Endodermal cell (in vitro differentiated cells): ENCODE results near the gene MLF1. TPM values are rescaled to one million over a fixed set of nuclear protein-coding genes. Genes with fewer than 3 reads are reported as not detected.

Experiments
- DNase-seq: peaks from one replicate; pipeline ENCODE4 v3.0.0-alpha.2; 2017
- H3K27ac ChIP-seq: 2 replicates; pipeline ENCODE4 v1.5.1; 2013; ENCODE audit warnings: mild to moderate bottlenecking, low read depth, low read length, moderate library complexity
- H3K27me3 ChIP-seq: 2 replicates; pipeline ENCODE4 v1.6.1; 2013; ENCODE audit warnings: mild to moderate bottlenecking, low read length, moderate library complexity; ENCODE audit not compliant: insufficient read depth, control insufficient read depth, poor library complexity, severe bottlenecking
- H3K36me3 ChIP-seq: 2 replicates; pipeline ENCODE4 v1.7.0; 2013; ENCODE audit warnings: mild to moderate bottlenecking, low read length, moderate library complexity; ENCODE audit not compliant: control insufficient read depth, insufficient read depth
- H3K4me1 ChIP-seq: one replicate; pipeline ENCODE4 v1.7.0; 2013; ENCODE audit warnings: low read length; ENCODE audit not compliant: control insufficient read depth, insufficient read depth
- H3K4me3 ChIP-seq: 2 replicates; pipeline ENCODE4 v1.5.1; 2013; ENCODE audit warnings: mild to moderate bottlenecking, low read length, moderate library complexity
- H3K9ac ChIP-seq: 2 replicates; pipeline ENCODE4 v1.6.1; 2013; ENCODE audit warnings: mild to moderate bottlenecking, low read length, moderate library complexity; ENCODE audit not compliant: poor library complexity, severe bottlenecking; ENCODE audit errors: extremely low read depth
- H3K9me3 ChIP-seq: 2 replicates; pipeline ENCODE4 v1.6.1; 2013; ENCODE audit warnings: mild to moderate bottlenecking, low read length, moderate library complexity; ENCODE audit not compliant: control insufficient read depth
- H3K27ac Mint-ChIP-seq: 2 replicates; pipeline ENCODE4 v1.8.0; 2020; ENCODE audit warnings: mixed read lengths
- H3K27me3 Mint-ChIP-seq: 2 replicates; pipeline ENCODE4 v1.8.0; 2021; ENCODE audit warnings: mild to moderate bottlenecking, mixed read lengths; ENCODE audit not compliant: insufficient read depth
- H3K36me3 Mint-ChIP-seq: 2 replicates; pipeline ENCODE4 v1.8.0; 2020; ENCODE audit warnings: low read depth, mixed read lengths
- H3K4me1 Mint-ChIP-seq: 2 replicates; pipeline ENCODE4 v1.8.0; 2020; ENCODE audit warnings: mixed read lengths
- H3K4me3 Mint-ChIP-seq: 2 replicates; pipeline ENCODE4 v1.8.0; 2020; ENCODE audit warnings: mild to moderate bottlenecking, moderate library complexity, mixed read lengths
- H3K9me3 Mint-ChIP-seq: 2 replicates; pipeline ENCODE4 v1.8.0; 2020; ENCODE audit warnings: mild to moderate bottlenecking, mixed read lengths
- CTCF ChIP-seq: fragments of 200-600 bp; sonication (generic); conservative IDR thresholded peaks from 2 replicates; pipeline ENCODE4 v1.5.0; 2021; ENCODE audit warnings: antibody characterized with exemption, mild to moderate bottlenecking
- WGBS, 2 experiments: methylation state at CpG; one replicate each; pipeline versions ENCODE4 v1.1.5 to v1.1.7; 2013; ENCODE audit warnings: missing lambda C conversion rate in 2 of 2, mixed read lengths in 1 of 2; ENCODE audit not compliant: insufficient coverage in 1 of 2, insufficient read length in 1 of 2; 5-methylcytosine and 5-hydroxymethylcytosine counted together
- total RNA-seq, 2 donors: library from RNA; stranded (reverse); fragmentation: NEBNext Ultra II Directional in 1 of 2; extraction: Animal tissue kit (Norgen Biotek cat#: 25700) in 1 of 2; gene quantifications; 2 replicates in 1 of 2; 3 replicates in 1 of 2; pipeline ENCODE4 v1.2.1, GENCODE V29; 2021

MLF1 gene
- total RNA-seq, 2 donors from 2014 or later = 19.3 to 43.8 TPM

- no peak overlapping the region for H3K27ac ChIP-seq
- H3K4me1 ChIP-seq = no peaks in the 10 kb centered on the region
- Mint-ChIP-seq H3K27me3 (no peaks in the 10 kb centered on the region), H3K4me3 (no peak overlapping the region), H3K4me1 (no peaks in the 10 kb centered on the region), H3K9me3 (peaks cover 10% of the 10 kb centered on the region), H3K36me3 (no peaks in the 10 kb centered on the region), H3K27ac (no peak overlapping the region)
- H3K36me3 ChIP-seq = no peaks in the 10 kb centered on the region
- DNase-seq = no peak
- no peak overlapping the region for H3K9ac ChIP-seq
- WGBS, 2 experiments = 90 to 100% methylated on average over 1 to 4 of the region's 4 CpGs
- no peaks in the 10 kb centered on the region for H3K9me3 ChIP-seq
- no peak for TF ChIP-seq CTCF
- no peaks in the 10 kb centered on the region for H3K27me3 ChIP-seq
- H3K4me3 ChIP-seq = no peak overlapping the region
Measured at GRCh38 chr3:158559504-158559903, 11.5 kb upstream of the MLF1 start.

GRCh38 chr3:158560979-158561378, 10.0 kb upstream of the MLF1 start:
- no peak overlapping the region for H3K27ac ChIP-seq

GRCh38 chr3:158562674-158563073, 8.3 kb upstream of the MLF1 start:
- no peaks in the 10 kb centered on the region for H3K36me3 ChIP-seq
- H3K4me1 ChIP-seq = no peaks in the 10 kb centered on the region
- Mint-ChIP-seq H3K4me1 (no peaks in the 10 kb centered on the region), H3K27ac (no peak overlapping the region), H3K4me3 (no peak overlapping the region), H3K9me3 (peaks cover 9% of the 10 kb centered on the region), H3K27me3 (peaks cover under 1% of the 10 kb centered on the region), H3K36me3 (no peaks in the 10 kb centered on the region)
- peaks cover 5% of the 10 kb centered on the region for H3K27me3 ChIP-seq
- no peak overlapping the region for H3K27ac ChIP-seq
- no peaks in the 10 kb centered on the region for H3K9me3 ChIP-seq
- no peak overlapping the region for H3K9ac ChIP-seq
- DNase-seq = no peak
- WGBS, 2 experiments = 96% methylated on average over 4 of the region's 5 CpGs; no CpG with 5 or more reads in 1 of the 2 experiments
- H3K4me3 ChIP-seq = no peak overlapping the region
- TF ChIP-seq CTCF = no peak

More at GRCh38 chr3:158560979-158561378, 10.0 kb upstream of the MLF1 start:
- Mint-ChIP-seq H3K27ac (no peak overlapping the region), H3K4me3 (no peak overlapping the region), H3K4me1 (no peaks in the 10 kb centered on the region), H3K36me3 (no peaks in the 10 kb centered on the region), H3K27me3 (no peaks in the 10 kb centered on the region), H3K9me3 (peaks cover 16% of the 10 kb centered on the region)
- WGBS, 2 experiments = no CpG with 5 or more reads among the region's 1 CpG
- Histone ChIP-seq H3K9ac (no peak overlapping the region), H3K9me3 (no peaks in the 10 kb centered on the region), H3K4me1 (no peaks in the 10 kb centered on the region), H3K4me3 (no peak overlapping the region), H3K36me3 (no peaks in the 10 kb centered on the region), H3K27me3 (no peaks in the 10 kb centered on the region)
- no peak for DNase-seq
- no peak for TF ChIP-seq CTCF
